Endothelial cell of umbilical vein (primary cell): ENCODE data around the gene UTS2B. TPM values are rescaled to one million over a fixed set of nuclear protein-coding genes. Genes with fewer than 3 reads are reported as not detected.
"Not testable (repeated sequence)": the region's sequence is repeated elsewhere in the genome, so short reads cannot be mapped to it uniquely, and the experiment has no call there.

Experiments used
- BruUV-seq: library from RNA; stranded (reverse); fragments of 400-500 nt; replicated peaks from 2 replicates; lab custom pipeline; 2021; lab: Mats Ljungman, UMichigan
- CTCF ChIA-PET: fragments of 300-600, 350-600 bp; sonication (Branson Sonifier 250); formaldehyde crosslinking; loops from one replicate; lab custom pipeline; 2021; ENCODE audit warnings: antibody characterized with exemption, inconsistent platforms; lab: Charles Lee
- POLR2A ChIA-PET: fragments of 300-600, 350-600 bp; sonication (Branson Sonifier 250); formaldehyde crosslinking; loops from one replicate; lab custom pipeline; 2021; ENCODE audit warnings: antibody characterized with exemption, inconsistent platforms; lab: Charles Lee
- DNase-seq: peaks from one replicate; pipeline ENCODE4 v3.0.0-alpha.2; 2011; ENCODE audit warnings: low read depth, low spot score
- FAIRE-seq: peaks from 2 replicates; lab custom pipeline; 2011; peaks lifted over from hg19 to GRCh38; lab: Jason Lieb, UNC
- H2AFZ ChIP-seq: 2 replicates; pipeline ENCODE4 v1.6.0; 2012; ENCODE audit warnings: low read depth, low read length, control low read depth, inconsistent platforms
- H3K27ac ChIP-seq: 2 replicates; pipeline ENCODE4 v1.5.1; 2011; ENCODE audit warnings: low read depth, mild to moderate bottlenecking, control low read depth, low read length, moderate library complexity; ENCODE audit not compliant: insufficient read depth
- H3K27me3 ChIP-seq, 2 experiments: 2 replicates each; pipeline versions ENCODE4 v1.6.0 to v1.6.1; 2011; ENCODE audit warnings: low read length in 2 of 2, mixed read lengths in 1 of 2; ENCODE audit not compliant: control insufficient read depth in 2 of 2, insufficient read depth in 2 of 2
- H3K36me3 ChIP-seq, 2 experiments: 2 replicates in 1 of 2; 3 replicates in 1 of 2; pipeline ENCODE4 v1.5.1; 2011; ENCODE audit warnings: low read length in 2 of 2, mild to moderate bottlenecking in 1 of 2, moderate library complexity in 1 of 2; ENCODE audit not compliant: control insufficient read depth in 2 of 2, insufficient read depth in 2 of 2; ENCODE audit errors: extremely low read depth in 1 of 2
- H3K4me1 ChIP-seq: 3 replicates; pipeline ENCODE4 v1.5.1; 2011; ENCODE audit warnings: mild to moderate bottlenecking, low read length; ENCODE audit not compliant: control insufficient read depth, insufficient read depth; ENCODE audit errors: extremely low read depth
- H3K4me2 ChIP-seq: 2 replicates; pipeline ENCODE4 v1.6.1; 2011; ENCODE audit warnings: low read length, control low read depth, mixed read lengths; ENCODE audit not compliant: insufficient read depth
- H3K4me3 ChIP-seq, 3 experiments: fragments of 200-600 bp in 1 of 3; sonication (generic), shearing (Covaris generic) in 1 of 3; replicated peaks in 1 of 3; 2 replicates each; pipeline ENCODE4 v1.5.1; 2011 to 2016; ENCODE audit warnings: control low read depth in 3 of 3, low read length in 3 of 3, mild to moderate bottlenecking in 2 of 3, inconsistent platforms in 1 of 3, low read depth in 1 of 3, moderate library complexity in 1 of 3; ENCODE audit not compliant: insufficient read depth in 1 of 3
- H3K79me2 ChIP-seq: 2 replicates; pipeline ENCODE4 v1.6.0; 2012; ENCODE audit warnings: low read length, inconsistent platforms; ENCODE audit not compliant: control insufficient read depth, insufficient read depth
- H3K9ac ChIP-seq: replicated peaks from 2 replicates; pipeline ENCODE3; 2011; ENCODE audit warnings: low read length, control low read depth; ENCODE audit not compliant: insufficient read depth; ENCODE audit errors: extremely low read depth
- H3K9me1 ChIP-seq: replicated peaks from 3 replicates; pipeline ENCODE4 v1.6.0; 2011; ENCODE audit warnings: mild to moderate bottlenecking, low read length; ENCODE audit not compliant: control insufficient read depth, insufficient read depth; ENCODE audit errors: extremely low read depth
- H3K9me3 ChIP-seq: replicated peaks from 2 replicates; pipeline ENCODE4 v1.5.1; 2012; ENCODE audit warnings: low read length, inconsistent platforms; ENCODE audit not compliant: control insufficient read depth, insufficient read depth
- H4K20me1 ChIP-seq: replicated peaks from 2 replicates; pipeline ENCODE3; 2011; ENCODE audit warnings: mild to moderate bottlenecking, low read length; ENCODE audit not compliant: control insufficient read depth, insufficient read depth; ENCODE audit errors: extremely low read depth
- GATA2 ChIP-seq: IDR thresholded peaks from 2 replicates; pipeline ENCODE4 v1.7.0; 2011; ENCODE audit warnings: low read depth, mild to moderate bottlenecking, moderate library complexity, mixed read lengths, low read length; ENCODE audit not compliant: insufficient read length, insufficient read depth
- JUN ChIP-seq: IDR thresholded peaks from 2 replicates; pipeline ENCODE4 v1.6.1; 2011; ENCODE audit warnings: borderline replicate concordance, low read depth; ENCODE audit not compliant: insufficient read length, insufficient read depth
- POLR2A ChIP-seq: IDR thresholded peaks from 2 replicates; pipeline ENCODE4 v1.6.1; 2012; ENCODE audit warnings: low read depth, mild to moderate bottlenecking, control low read depth, low read length
- POLR2AphosphoS5 ChIP-seq: IDR thresholded peaks from 2 replicates; pipeline ENCODE4 v1.6.1; 2012; ENCODE audit warnings: low read depth, mild to moderate bottlenecking, control low read depth, low read length, moderate library complexity; ENCODE audit not compliant: insufficient read depth
- dilution Hi-C: fragments of 300-500 bp; cut with MboI; formaldehyde crosslinking; loops from one replicate; pipeline ENCODE4 v1.15.0; 2019; ENCODE audit warnings: low sequenced_read_pairs; ENCODE audit not compliant: extremely low pct_ligation_motif_present
- intact Hi-C: fragments of 100-400 bp; cut with micrococcal nuclease; formaldehyde crosslinking; loops from one replicate; pipeline ENCODE4 v1.10.0; 2022
- polyA plus RNA-seq, 4 experiments: library from polyadenylated mRNA; depleted of rRNA in 3 of 4; stranded (reverse) in 3 of 4; unstranded in 1 of 4; fragments of >200 nt; gene quantifications; 2 replicates each; pipeline versions ENCODE4 v1.2.1 to v1.2.3, GENCODE V29; 2011 to 2012; ENCODE audit warnings: missing spikeins in 1 of 4
- total RNA-seq: library from RNA; stranded (reverse); gene quantifications from 2 replicates; pipeline ENCODE4 v1.2.3, GENCODE V29; 2021

The UTS2B gene
- total and polyA plus RNA-seq, 2 donors (not counting 3 experiments of a cell fraction or from before 2014, with no cell fraction given), result 0.21 to 1.1 TPM

- H3K4me1 ChIP-seq, result no peaks in the 10 kb centered on the region
- H4K20me1 ChIP-seq, result no peaks in the 10 kb centered on the region
- no peak overlapping the region for H3K4me2 ChIP-seq
- H3K9me3 ChIP-seq, result no peaks in the 10 kb centered on the region
- TF ChIP-seq POLR2AphosphoS5 (no peak), JUN (no peak), GATA2 (no peak)
- H3K36me3 ChIP-seq, result no peaks in the 10 kb centered on the region
- POLR2A ChIA-PET, result no interaction called here
- H3K79me2 ChIP-seq, result no peaks in the 10 kb centered on the region
- intact Hi-C loops (no loop called here), dilution Hi-C loops (no loop called here)
- H3K4me3 ChIP-seq, result no peak overlapping the region
- H3K27ac ChIP-seq, result no peak overlapping the region
- no TSS peak for BruUV-seq
- DNase-seq (no peak), FAIRE-seq (no peak)
- CTCF ChIA-PET, result no interaction called here
- H2AFZ ChIP-seq, result no peak overlapping the region
- H3K27me3 ChIP-seq, result no peaks in the 10 kb centered on the region
- H3K9me1 ChIP-seq, result no peaks in the 10 kb centered on the region
- H3K9ac ChIP-seq, result no peak overlapping the region
Measured at GRCh38 chr3:191280111-191280510, 50.2 kb downstream of the UTS2B start.

- Histone ChIP-seq H3K9me1 (no peaks in the 10 kb centered on the region), H3K27me3 (no peaks in the 10 kb centered on the region), H2AFZ (no peak overlapping the region), H3K9ac (no peak overlapping the region), H3K36me3 (no peaks in the 10 kb centered on the region), H3K4me2 (no peak overlapping the region), H3K4me1 (no peaks in the 10 kb centered on the region), H3K4me3 (no peak overlapping the region), H4K20me1 (no peaks in the 10 kb centered on the region), H3K27ac (no peak overlapping the region), H3K79me2 (no peaks in the 10 kb centered on the region), H3K9me3 (no peaks in the 10 kb centered on the region)
- dilution Hi-C loops, result no loop called here
- DNase-seq (no peak), FAIRE-seq (no peak)
- POLR2A ChIA-PET, result no interaction called here
- no peak for TF ChIP-seq POLR2A
- no peak for TF ChIP-seq GATA2
- TF ChIP-seq JUN, result no peak
- CTCF ChIA-PET, result no interaction called here
- BruUV-seq, result no TSS peak
- intact Hi-C loops, result no loop called here
Measured at GRCh38 chr3:191275751-191276150, 54.6 kb downstream of the UTS2B start.

DNA sequence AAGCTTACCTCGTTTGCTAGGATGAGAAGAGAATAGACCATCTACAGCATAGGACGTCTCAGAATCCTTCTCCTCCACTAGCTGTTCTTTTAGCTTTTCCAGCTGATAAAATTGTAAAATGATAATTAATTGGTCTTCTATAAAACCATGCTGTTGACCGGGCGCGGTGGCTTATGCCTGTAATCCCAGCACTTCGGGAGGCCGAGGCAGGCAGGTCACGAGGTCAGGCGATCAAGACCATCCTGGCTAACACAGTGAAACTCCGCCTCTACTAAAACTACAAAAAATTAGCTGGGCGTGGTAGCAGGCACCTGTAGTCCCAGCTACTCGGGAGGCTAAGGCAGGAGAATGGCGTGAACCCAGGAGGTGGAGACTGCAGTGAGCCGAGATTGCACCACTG lies 55.1 kb downstream of the UTS2B start:
- dilution Hi-C loops, DNase-seq, H3K4me2 ChIP-seq, H4K20me1 ChIP-seq, H3K9me1 ChIP-seq, intact Hi-C loops, H3K27ac ChIP-seq, H3K27me3 ChIP-seq, H3K36me3 ChIP-seq, FAIRE-seq, H3K4me1 ChIP-seq, H3K4me3 ChIP-seq, H3K9me3 ChIP-seq, H3K9ac ChIP-seq, H3K79me2 ChIP-seq, BruUV-seq, POLR2A ChIA-PET, H2AFZ ChIP-seq: not testable (repeated sequence)
- CTCF ChIA-PET, result interaction anchor here (1.6 kb wide), 1 partner anchor 11 kb away, joined by 3 read pairs; no protein-coding TSS in a partner anchor
